SK-N-MC (cell line): ENCODE measurements around the gene WDR49.

Source experiments
- DNase-seq: peaks from one replicate; pipeline ENCODE4 v3.0.0-alpha.2; 2011; ENCODE audit warnings: low read depth, low spot score
- H3K27ac ChIP-seq: fragments of 200-600 bp; sonication (generic); 2 replicates; pipeline ENCODE4 v1.5.1; 2016; ENCODE audit warnings: mixed run types
- H3K36me3 ChIP-seq: fragments of 200-600 bp; sonication (generic); 2 replicates; pipeline ENCODE4 v1.6.1; 2017; ENCODE audit warnings: antibody characterized with exemption, low read length, mixed read lengths; ENCODE audit not compliant: insufficient read depth
- H3K4me3 ChIP-seq: fragments of 200-600 bp; sonication (generic); 2 replicates; pipeline ENCODE4 v1.5.1; 2016
- H3K9ac ChIP-seq: fragments of 200-600 bp; sonication (generic); 2 replicates; pipeline ENCODE4 v1.8.0; 2017; ENCODE audit warnings: mixed run types, mixed read lengths; ENCODE audit not compliant: insufficient read length
- H3K9me3 ChIP-seq: fragments of 200-600 bp; sonication (generic); 2 replicates; pipeline ENCODE4 v1.6.1; 2017; ENCODE audit warnings: low read depth, mild to moderate bottlenecking, antibody characterized with exemption, low read length, moderate library complexity, mixed read lengths
- EZH2 ChIP-seq: fragments of 200-600 bp; sonication (generic); IDR thresholded peaks from one replicate; pipeline ENCODE4 v1.6.1; 2017; ENCODE audit warnings: antibody characterized with exemption
- FOXP2 ChIP-seq: optimal IDR thresholded peaks from 2 replicates; pipeline ENCODE3; 2011; ENCODE audit warnings: mild to moderate bottlenecking, moderate library complexity; ENCODE audit not compliant: insufficient read depth; ENCODE audit errors: extremely low read length, control extremely low read depth
- POLR2AphosphoS5 ChIP-seq: IDR thresholded peaks from 2 replicates; pipeline ENCODE4 v1.6.1; 2012; ENCODE audit warnings: mild to moderate bottlenecking, low read depth, low read length, borderline replicate concordance

The WDR49 gene

DNA sequence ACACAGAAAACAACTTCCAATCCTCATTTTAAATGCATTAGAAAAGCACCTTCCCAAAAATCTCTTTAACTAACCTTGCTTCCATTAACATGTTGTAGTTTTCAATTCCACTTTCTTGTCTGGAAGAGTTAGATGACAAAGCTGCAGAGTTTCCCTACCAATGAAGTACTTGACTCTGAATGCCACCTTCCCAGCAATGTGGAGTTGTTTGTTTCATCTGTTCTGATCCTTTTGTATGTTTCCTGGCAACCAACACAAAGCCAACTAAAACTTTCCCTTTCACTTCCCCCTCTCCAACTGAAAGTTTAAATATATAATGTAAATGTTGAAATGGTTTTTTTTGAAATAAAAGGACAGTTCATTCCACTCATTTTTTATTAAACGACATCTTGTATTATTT is at the start of gene WDR49:
Gene WDR49 (minus strand): TSS at position 183 of the 400 bp plus-strand sequence. CDS start 517 bp downstream, outside the sequence.
- Histone ChIP-seq H3K9me3 (no peaks in the 10 kb centered on the region), H3K4me3 (no peak within 1 kb of the TSS), H3K9ac (no peak within 1 kb of the TSS), H3K36me3 (no peaks in the 10 kb centered on the region), H3K27ac (no peak within 1 kb of the TSS)
- TF ChIP-seq FOXP2 (no peak), POLR2AphosphoS5 (no peak), EZH2 (no peak)
- DNase-seq, result no peak

DNA sequence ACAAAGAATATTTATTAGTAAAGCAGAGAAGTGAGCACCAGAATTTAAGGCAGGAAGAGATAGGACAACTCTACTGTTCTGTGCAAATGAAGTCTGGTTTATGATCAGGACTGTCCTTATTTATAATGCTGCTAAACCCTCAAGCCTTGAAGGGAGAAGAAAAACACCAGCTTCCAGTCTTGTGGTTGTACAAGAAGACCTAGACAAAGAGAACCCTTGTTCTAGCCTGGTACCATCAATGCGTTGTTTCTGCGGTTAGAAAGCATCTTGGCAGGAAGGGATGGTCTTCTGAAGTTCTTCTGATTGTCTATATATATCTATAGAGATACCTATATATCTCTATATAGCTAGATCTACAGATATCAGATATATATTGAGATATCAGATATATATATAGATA is 47.2 kb upstream of the WDR49 start:
- TF ChIP-seq FOXP2 (no peak), EZH2 (no peak), POLR2AphosphoS5 (no peak)
- H3K36me3 ChIP-seq, result peaks cover 65% of the 10 kb centered on the region
- DNase-seq, result no peak
- no peak overlapping the region for H3K9ac ChIP-seq
- no peak overlapping the region for H3K4me3 ChIP-seq
- no peak overlapping the region for H3K27ac ChIP-seq
- H3K9me3 ChIP-seq, result no peaks in the 10 kb centered on the region

GRCh38 chr3:167700046-167700445 is 46.3 kb upstream of the WDR49 start:
- Histone ChIP-seq H3K9me3 (no peaks in the 10 kb centered on the region), H3K9ac (no peak overlapping the region), H3K27ac (no peak overlapping the region), H3K36me3 (peaks cover 69% of the 10 kb centered on the region), H3K4me3 (no peak overlapping the region)
- DNase-seq, result no peak
- TF ChIP-seq POLR2AphosphoS5 (no peak), EZH2 (no peak), FOXP2 (no peak)

- Histone ChIP-seq H3K4me3 (no peak overlapping the region), H3K9ac (no peak overlapping the region), H3K27ac (no peak overlapping the region), H3K36me3 (peaks cover 37% of the 10 kb centered on the region), H3K9me3 (no peaks in the 10 kb centered on the region)
- no peak for TF ChIP-seq FOXP2
- no peak for TF ChIP-seq POLR2AphosphoS5
- TF ChIP-seq EZH2, result no peak
- no peak for DNase-seq
Observed at GRCh38 chr3:167694121-167694520, 40.4 kb upstream of the WDR49 start.

DNA sequence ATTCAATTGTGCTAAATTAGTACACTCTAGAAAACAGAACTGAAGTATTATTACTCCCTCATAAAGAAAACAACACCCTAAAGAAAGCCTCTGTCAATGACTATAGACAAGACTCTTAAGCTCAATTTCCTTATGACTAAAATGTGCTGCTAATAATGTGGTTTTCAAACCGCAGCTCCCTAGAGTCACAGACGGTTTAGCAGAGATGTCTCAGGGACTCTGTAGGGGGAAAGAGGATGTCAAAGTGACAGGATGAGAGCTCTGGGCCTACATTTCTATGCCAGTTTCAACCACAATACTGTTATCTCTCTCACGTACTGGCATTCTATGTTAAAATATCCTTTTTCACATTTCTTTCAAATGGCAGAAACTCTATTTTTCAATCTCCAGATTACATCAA is 37.6 kb upstream of the WDR49 start:
- H3K9ac ChIP-seq, result no peak overlapping the region
- peak; percentile 14 for TF ChIP-seq FOXP2
- TF ChIP-seq POLR2AphosphoS5, result peak; percentile 20; the same call in 1 of the 2 replicates
- TF ChIP-seq EZH2, result no peak
- peaks cover 36% of the 10 kb centered on the region for H3K36me3 ChIP-seq
- no peak overlapping the region for H3K27ac ChIP-seq
- DNase-seq, result peak; percentile 62
- no peaks in the 10 kb centered on the region for H3K9me3 ChIP-seq
- no peak overlapping the region for H3K4me3 ChIP-seq

GRCh38 chr3:167684388-167684993 is 30.7 kb upstream of the WDR49 start:
- Histone ChIP-seq H3K9ac (no peak overlapping the region), H3K36me3 (peaks cover 41% of the 10 kb centered on the region), H3K9me3 (no peaks in the 10 kb centered on the region), H3K4me3 (no peak overlapping the region), H3K27ac (no peak overlapping the region)
- peak; percentile 61 for DNase-seq
- TF ChIP-seq EZH2, result no peak
- TF ChIP-seq FOXP2, result no peak
- no peak for TF ChIP-seq POLR2AphosphoS5

DNA sequence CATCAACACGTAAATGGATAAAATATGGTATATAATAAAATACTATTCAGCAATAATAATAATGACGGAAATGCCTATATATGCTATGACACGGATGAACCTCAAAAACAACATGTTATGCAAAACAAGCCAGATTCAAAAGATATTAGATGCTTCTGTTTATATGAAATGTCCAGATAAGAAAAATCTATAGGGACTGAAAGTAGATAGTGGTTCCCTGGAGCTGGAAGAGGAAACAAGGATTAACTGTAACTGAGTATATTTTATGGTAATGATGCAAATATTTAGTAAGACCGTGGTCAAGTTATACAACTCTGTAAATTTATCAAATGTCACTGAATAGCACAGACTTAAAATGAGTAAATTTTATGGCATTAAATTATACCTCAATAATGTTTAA is 25.8 kb upstream of the WDR49 start:
- no peak overlapping the region for H3K9ac ChIP-seq
- no peak overlapping the region for H3K4me3 ChIP-seq
- peaks cover 61% of the 10 kb centered on the region for H3K36me3 ChIP-seq
- no peak for TF ChIP-seq FOXP2
- TF ChIP-seq EZH2, result no peak
- TF ChIP-seq POLR2AphosphoS5, result no peak
- no peak for DNase-seq
- 0 out of 2 replicates have a peak, but pooled peaks cover 7% of the 10 kb centered on the region for H3K9me3 ChIP-seq
- no peak overlapping the region for H3K27ac ChIP-seq

DNA sequence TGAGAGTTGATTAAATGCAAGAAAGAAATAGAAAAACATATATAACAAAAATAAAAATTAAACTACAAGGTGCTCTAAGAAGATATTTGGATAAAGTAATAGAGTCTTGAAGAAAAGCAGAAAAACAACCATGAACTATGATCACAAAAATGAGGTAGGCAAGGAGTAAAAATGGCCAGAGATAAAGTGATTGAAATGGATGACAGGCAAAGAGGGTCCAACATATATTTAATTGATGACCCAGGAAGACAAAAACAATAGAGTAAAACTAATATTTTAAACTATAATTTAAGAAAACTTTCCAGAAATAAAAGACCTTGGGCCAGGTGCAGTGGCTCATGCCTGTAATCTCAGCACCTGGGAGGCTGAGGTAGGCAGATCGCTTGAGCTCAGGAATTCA is 22.1 kb upstream of the WDR49 start:
- no peak overlapping the region for H3K4me3 ChIP-seq
- no peak overlapping the region for H3K9ac ChIP-seq
- no peak for TF ChIP-seq EZH2
- no peak for TF ChIP-seq FOXP2
- TF ChIP-seq POLR2AphosphoS5, result no peak
- peaks cover 61% of the 10 kb centered on the region for H3K36me3 ChIP-seq
- H3K27ac ChIP-seq, result no peak overlapping the region
- DNase-seq, result no peak
- H3K9me3 ChIP-seq, result 0 out of 2 replicates have a peak, but pooled peaks cover 7% of the 10 kb centered on the region

DNA sequence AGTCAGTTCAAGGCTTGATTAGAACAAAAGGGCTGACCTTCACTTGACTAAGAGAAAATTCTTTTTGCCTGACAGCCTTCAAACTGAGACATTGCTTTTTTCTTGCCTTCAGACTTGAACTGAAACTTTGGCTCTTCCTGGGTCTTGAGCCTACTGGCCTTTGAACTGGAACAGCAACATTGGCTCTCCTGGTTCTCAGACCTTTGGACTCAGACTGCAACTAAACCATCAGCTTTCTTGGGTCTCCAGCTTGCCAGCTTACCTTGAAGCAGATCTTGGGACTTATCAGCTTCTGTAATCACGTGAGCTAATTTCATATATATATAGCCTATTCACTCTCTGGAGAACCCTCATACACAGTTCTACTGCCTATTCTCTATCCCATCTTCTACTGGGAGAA is 19.5 kb upstream of the WDR49 start:
- H3K9ac ChIP-seq, result no peak overlapping the region
- H3K27ac ChIP-seq, result no peak overlapping the region
- peaks cover 51% of the 10 kb centered on the region for H3K36me3 ChIP-seq
- no peak for DNase-seq
- H3K4me3 ChIP-seq, result no peak overlapping the region
- 0 out of 2 replicates have a peak, but pooled peaks cover 7% of the 10 kb centered on the region for H3K9me3 ChIP-seq
- TF ChIP-seq EZH2, result no peak
- no peak for TF ChIP-seq FOXP2
- TF ChIP-seq POLR2AphosphoS5, result no peak
